GM12878 (cell line): Measurements from ENCODE around the gene COPS8. TPM values are rescaled to one million over a fixed set of nuclear protein-coding genes. Genes with fewer than 3 reads are reported as not detected.
A peak's percentile ranks its signal among the peaks of the same experiment; 100 is the strongest.

Source experiments
- ATF7 ChIP-seq: fragments of 450-650 bp; IDR thresholded peaks from 2 replicates; pipeline ENCODE4 v1.6.1; 2016; ENCODE audit warnings: low read depth, mild to moderate bottlenecking
- BCL3 ChIP-seq: IDR thresholded peaks from 2 replicates; pipeline ENCODE4 v1.6.1; 2011; ENCODE audit warnings: borderline replicate concordance, low read depth, mild to moderate bottlenecking, moderate library complexity, low read length; ENCODE audit not compliant: insufficient read depth, poor library complexity, severe bottlenecking
- BHLHE40 ChIP-seq, 2 experiments: fragments of 450-650 bp in 1 of 2; IDR thresholded peaks; 2 replicates each; pipeline ENCODE4 v1.6.1; 2011 to 2017; ENCODE audit warnings: low read depth in 2 of 2, borderline replicate concordance in 1 of 2, improper control_type of control experiment in 1 of 2, low read length in 1 of 2, mild to moderate bottlenecking in 1 of 2
- CBFB ChIP-seq: IDR thresholded peaks from 2 replicates; pipeline ENCODE4 v1.6.1; 2016; ENCODE audit warnings: antibody characterized with exemption, low read depth
- CREB1 ChIP-seq: IDR thresholded peaks from 2 replicates; pipeline ENCODE4 v1.6.1; 2012; ENCODE audit warnings: low read depth, mild to moderate bottlenecking, inconsistent platforms
- CREM ChIP-seq: IDR thresholded peaks from 2 replicates; pipeline ENCODE4 v1.6.1; 2014; ENCODE audit warnings: antibody characterized with exemption, low read depth
- E2F8 ChIP-seq: fragments of 450-650 bp; IDR thresholded peaks from 2 replicates; pipeline ENCODE4 v1.6.1; 2018; ENCODE audit warnings: mild to moderate bottlenecking, low read depth, moderate library complexity; ENCODE audit not compliant: partially characterized antibody
- ETV6 ChIP-seq, 2 experiments: fragments of 450-650 bp in 1 of 2; IDR thresholded peaks in 1 of 2; conservative IDR thresholded peaks in 1 of 2; 2 replicates each; pipeline ENCODE4 v1.6.1; 2014; ENCODE audit warnings: antibody characterized with exemption in 1 of 2, borderline replicate concordance in 1 of 2, low read depth in 1 of 2, mild to moderate bottlenecking in 1 of 2, moderate library complexity in 1 of 2
- FOS ChIP-seq: IDR thresholded peaks from 3 replicates; pipeline ENCODE4 v1.6.1; 2011; ENCODE audit warnings: borderline replicate concordance; ENCODE audit not compliant: insufficient read length; ENCODE audit errors: extremely low read depth
- LARP7 ChIP-seq: fragments of 450-650 bp; IDR thresholded peaks from 2 replicates; pipeline ENCODE4 v1.6.1; 2017; ENCODE audit warnings: mild to moderate bottlenecking
- NKRF ChIP-seq: fragments of 450-650 bp; conservative IDR thresholded peaks from 2 replicates; pipeline ENCODE4 v1.6.1; 2017; ENCODE audit warnings: mild to moderate bottlenecking, moderate library complexity
- NR2C2 ChIP-seq: IDR thresholded peaks from 2 replicates; pipeline ENCODE4 v1.6.1; 2011; ENCODE audit warnings: borderline replicate concordance, low read depth; ENCODE audit not compliant: control insufficient read depth, insufficient read length
- NRF1 ChIP-seq: conservative IDR thresholded peaks from 2 replicates; pipeline ENCODE4 v1.6.1; 2011; ENCODE audit warnings: mild to moderate bottlenecking, low read depth, low read length, improper control_type of control experiment
- POLR2AphosphoS5 ChIP-seq: IDR thresholded peaks from 2 replicates; pipeline ENCODE4 v1.6.1; 2011; ENCODE audit warnings: mild to moderate bottlenecking, low read length, inconsistent platforms
- SIN3A ChIP-seq: IDR thresholded peaks from 2 replicates; pipeline ENCODE4 v1.6.1; 2012; ENCODE audit warnings: low read depth, low read length, improper control_type of control experiment
- SMAD1 ChIP-seq: fragments of 450-650 bp; IDR thresholded peaks from 2 replicates; pipeline ENCODE4 v1.6.1; 2018; ENCODE audit warnings: mild to moderate bottlenecking, low read depth; ENCODE audit not compliant: partially characterized antibody
- TBL1XR1 ChIP-seq: IDR thresholded peaks from 2 replicates; pipeline ENCODE4 v1.6.1; 2012; ENCODE audit warnings: low read depth, low read length, improper control_type of control experiment
- ZNF687 ChIP-seq: fragments of 450-650 bp; IDR thresholded peaks from 2 replicates; pipeline ENCODE4 v1.6.1; 2017; ENCODE audit warnings: mild to moderate bottlenecking, moderate library complexity
- polyA plus RNA-seq, 11 experiments: library from polyadenylated mRNA; depleted of rRNA in 4 of 11; unstranded in 6 of 11; stranded (reverse) in 5 of 11; fragments of >200 nt; fragmentation: Nextera tagmentation in 4 of 11; fragmentation: Illumina TruSeq in 1 of 11; extraction: Ambion mirVana in 4 of 11; extraction: Trizol in 1 of 11; gene quantifications; 1 replicate in 1 of 11; 2 replicates in 10 of 11; pipeline versions ENCODE4 v1.2.1 to v1.2.3, GENCODE V29; 2011 to 2016; ENCODE audit warnings: inconsistent platforms in 2 of 11, missing spikeins in 2 of 11, low read depth in 1 of 11
- total RNA-seq, 4 experiments: library from RNA; depleted of rRNA in 3 of 4; stranded (reverse); fragments of >200 nt in 3 of 4; fragmentation: Illumina TruSeq in 1 of 4; extraction: Trizol in 1 of 4; gene quantifications; 2 replicates each; pipeline versions ENCODE4 v1.2.1 to v1.2.3, GENCODE V29; 2013 to 2021

COPS8 gene
- total and polyA plus RNA-seq, 10 of the 15 experiments (the other 5 are each of a cell fraction or from before 2014, with no cell fraction given) = 44.0 to 134 (median 107) TPM

- no peak for TF ChIP-seq NRF1
- no peak for TF ChIP-seq NR2C2
- TF ChIP-seq ZNF687 = peak; percentile 62; the same call in 1 of the 2 replicates
- TF ChIP-seq FOS = no peak
- TF ChIP-seq TBL1XR1 = no peak
- no peak for TF ChIP-seq ETV6 (conservative IDR thresholded peaks at IDR 0.05 in 1 of 2, IDR thresholded peaks at IDR 0.05 in 1 of 2; ENCODE audit: borderline replicate concordance in 1 of 2, low read depth in 1 of 2)
- TF ChIP-seq POLR2AphosphoS5 = peak; percentile 89
- TF ChIP-seq SIN3A = peak; percentile 88
- TF ChIP-seq CBFB = peak; percentile 79; the same call in 1 of the 2 replicates
- peak; percentile 82 for TF ChIP-seq NKRF
- TF ChIP-seq ATF7 = peak; percentile 23; the same call in 1 of the 2 replicates
- TF ChIP-seq LARP7 = peak; percentile 95
- TF ChIP-seq BHLHE40 (IDR thresholded peaks at IDR 0.05; ENCODE audit: borderline replicate concordance in 1 of 2, low read depth in 2 of 2, low read length in 1 of 2) = peak; percentile 53 to 69
- TF ChIP-seq CREM = peak; percentile 100
- peak; percentile 80 for TF ChIP-seq E2F8
- TF ChIP-seq CREB1 = peak; percentile 100
- TF ChIP-seq BCL3 = no peak
- TF ChIP-seq SMAD1 = no peak
These were observed at the start of gene COPS8 (continued) for GRCh38 chr2:237085248-237086221.
